OCI-LY1 (cell line): ENCODE results near the gene DOK5.

Experiments
- CTCF ChIP-seq: fragments of 200-600 bp; sonication (generic), shearing (Covaris generic); IDR thresholded peaks from 2 replicates; pipeline ENCODE4 v1.5.1; 2017; ENCODE audit warnings: mild to moderate bottlenecking, antibody characterized with exemption, low read length, moderate library complexity, mixed read lengths
- EZH2 ChIP-seq: fragments of 200-600 bp; sonication (generic), shearing (Covaris generic); IDR thresholded peaks from 2 replicates; pipeline ENCODE4 v1.8.0; 2017; ENCODE audit warnings: borderline replicate concordance, mixed run types, mild to moderate bottlenecking, antibody characterized with exemption, low read length, moderate library complexity, mixed read lengths

- TF ChIP-seq CTCF, result no peak
- no peak for TF ChIP-seq EZH2
These were observed 10.2 kb downstream of the DOK5 start for GRCh38 chr20:54485631-54486030.
